Transverse colon (tissue), 4 donors: ENCODE measurements around the gene KLK5.

Source experiments
- POLR2AphosphoS5 ChIP-seq, 3 donors: sonication (generic); formaldehyde crosslinking; IDR thresholded peaks; one replicate each; pipeline ENCODE4 v1.6.1; 2016; ENCODE audit warnings: antibody characterized with exemption in 3 of 3
- TF ChIP-seq, protein P1 (sequence below), 5 experiments: fragments of 200-600 bp in 3 of 5; fragments of 450-650 bp in 2 of 5; sonication (generic) in 3 of 5; IDR thresholded peaks; 1 replicate in 2 of 5; 2 replicates in 3 of 5; pipeline ENCODE4 v1.5.1; 2016 to 2017; ENCODE audit warnings: antibody characterized with exemption in 5 of 5, inconsistent platforms in 3 of 5, mild to moderate bottlenecking in 2 of 5, moderate library complexity in 1 of 5

DNA sequence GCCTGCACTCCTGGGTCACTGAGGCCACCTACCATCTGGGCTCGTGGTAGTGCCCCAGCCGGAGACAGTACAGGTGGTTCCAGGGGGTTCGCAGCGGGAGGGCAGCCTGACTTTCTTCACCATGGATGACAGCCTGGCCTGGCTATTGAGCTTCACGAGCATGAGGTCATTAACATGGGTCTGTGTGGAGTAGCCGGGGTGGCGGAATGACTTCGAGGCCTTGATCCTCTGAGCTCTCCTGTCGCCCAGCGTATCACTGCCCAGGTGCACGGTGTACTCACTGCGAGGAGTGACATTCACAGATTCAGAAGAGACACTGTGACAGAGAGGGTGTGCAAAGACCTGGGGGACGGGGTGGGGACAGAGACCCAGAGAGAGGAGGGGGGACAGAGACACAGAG lies 27.4 kb upstream of the KLK5 start:
- TF ChIP-seq, protein P1, sequence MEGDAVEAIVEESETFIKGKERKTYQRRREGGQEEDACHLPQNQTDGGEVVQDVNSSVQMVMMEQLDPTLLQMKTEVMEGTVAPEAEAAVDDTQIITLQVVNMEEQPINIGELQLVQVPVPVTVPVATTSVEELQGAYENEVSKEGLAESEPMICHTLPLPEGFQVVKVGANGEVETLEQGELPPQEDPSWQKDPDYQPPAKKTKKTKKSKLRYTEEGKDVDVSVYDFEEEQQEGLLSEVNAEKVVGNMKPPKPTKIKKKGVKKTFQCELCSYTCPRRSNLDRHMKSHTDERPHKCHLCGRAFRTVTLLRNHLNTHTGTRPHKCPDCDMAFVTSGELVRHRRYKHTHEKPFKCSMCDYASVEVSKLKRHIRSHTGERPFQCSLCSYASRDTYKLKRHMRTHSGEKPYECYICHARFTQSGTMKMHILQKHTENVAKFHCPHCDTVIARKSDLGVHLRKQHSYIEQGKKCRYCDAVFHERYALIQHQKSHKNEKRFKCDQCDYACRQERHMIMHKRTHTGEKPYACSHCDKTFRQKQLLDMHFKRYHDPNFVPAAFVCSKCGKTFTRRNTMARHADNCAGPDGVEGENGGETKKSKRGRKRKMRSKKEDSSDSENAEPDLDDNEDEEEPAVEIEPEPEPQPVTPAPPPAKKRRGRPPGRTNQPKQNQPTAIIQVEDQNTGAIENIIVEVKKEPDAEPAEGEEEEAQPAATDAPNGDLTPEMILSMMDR (IDR thresholded peaks at IDR 0.05): no peak
- no peak for TF ChIP-seq POLR2AphosphoS5 (IDR thresholded peaks at IDR 0.05)
